K562 (cell line): Measurements from ENCODE around the gene FBLN2. TPM values are rescaled to one million over a fixed set of nuclear protein-coding genes. Genes with fewer than 3 reads are reported as not detected.
A peak's percentile ranks its signal among the peaks of the same experiment; 100 is the strongest.

Source experiments
- ATAC-seq: fragments of 200-7000 bp; cut with Tn5 transposase; 3 replicates; pipeline ENCODE4 v1.9.1; 2020; ENCODE audit warnings: moderate library complexity
- BruUV-seq: library from RNA; stranded (reverse); fragments of 400-500 nt; replicated peaks from 2 replicates; lab custom pipeline; 2021; lab: Mats Ljungman, UMichigan
- CTCF ChIA-PET: fragments of 300-600 bp; formaldehyde crosslinking; extraction: SDS; loops from one replicate; lab custom pipeline; 2021; ENCODE audit warnings: low intra/inter-chr PET ratio; lab: Yijun Ruan, JAX
- POLR2A ChIA-PET: fragments of 300-600, 350-650 bp; sonication (Branson Sonifier 250); formaldehyde crosslinking; extraction: SDS; loops from one replicate; lab custom pipeline; 2021; ENCODE audit warnings: antibody characterized with exemption, inconsistent platforms; lab: Yijun Ruan, JAX
- DNase-seq, 4 experiments: peaks; one replicate each; pipeline versions ENCODE4 v3.0.0 to v3.0.0-alpha.2; 2011 to 2018; ENCODE audit warnings: low spot score in 3 of 4, mixed read lengths in 3 of 4; ENCODE audit errors: extremely low read depth in 1 of 4
- FAIRE-seq: peaks from 2 replicates; lab custom pipeline; 2011; peaks lifted over from hg19 to GRCh38; lab: Jason Lieb, UNC
- H2AFZ ChIP-seq: 2 replicates; pipeline ENCODE4 v1.6.0; 2011; ENCODE audit warnings: low read depth, low read length, control low read depth, inconsistent platforms
- H3K27ac ChIP-seq: fragments of 200-600 bp; 3 replicates; pipeline ENCODE4 v1.8.0; 2011; ENCODE audit warnings: low read depth, mild to moderate bottlenecking, control low read depth, inconsistent platforms, low read length, moderate library complexity, mixed read lengths; ENCODE audit errors: extremely low read depth
- H3K27me3 ChIP-seq, 2 experiments: fragments of 300-600 bp in 1 of 2; 2 replicates in 1 of 2; 3 replicates in 1 of 2; pipeline versions ENCODE4 v1.6.0 to v1.8.0; 2011; ENCODE audit warnings: inconsistent platforms in 2 of 2, low read length in 2 of 2, mild to moderate bottlenecking in 1 of 2, mixed read lengths in 1 of 2, moderate library complexity in 1 of 2; ENCODE audit not compliant: control insufficient read depth in 2 of 2, insufficient read depth in 2 of 2
- H3K36me3 ChIP-seq: fragments of 300-600 bp; 3 replicates; pipeline ENCODE4 v1.8.0; 2011; ENCODE audit warnings: mild to moderate bottlenecking, low read length, inconsistent platforms; ENCODE audit not compliant: control insufficient read depth, insufficient read depth
- H3K4me1 ChIP-seq, 2 experiments: fragments of 200-600 bp in 1 of 2; replicated peaks in 1 of 2; 2 replicates in 1 of 2; 3 replicates in 1 of 2; pipeline versions ENCODE4 v1.5.1 to v1.8.0; 2011; ENCODE audit warnings: inconsistent platforms in 2 of 2, low read length in 2 of 2, mild to moderate bottlenecking in 1 of 2, mixed read lengths in 1 of 2, moderate library complexity in 1 of 2; ENCODE audit not compliant: control insufficient read depth in 2 of 2, insufficient read depth in 2 of 2
- H3K4me2 ChIP-seq: 2 replicates; pipeline ENCODE4 v1.6.1; 2011; ENCODE audit warnings: low read length, control low read depth, inconsistent platforms, mixed read lengths; ENCODE audit not compliant: insufficient read depth
- H3K4me3 ChIP-seq: fragments of 200-600 bp; sonication (generic), shearing (Covaris generic); 2 replicates; pipeline ENCODE4 v1.5.1; 2016; ENCODE audit warnings: control low read depth, inconsistent platforms
- H3K79me2 ChIP-seq: fragments of 200-600 bp; 3 replicates; pipeline ENCODE4 v1.8.0; 2011; ENCODE audit warnings: low read length, inconsistent platforms; ENCODE audit not compliant: control insufficient read depth, insufficient read depth
- H3K9ac ChIP-seq, 2 experiments: 2 replicates each; pipeline versions ENCODE4 v1.6.0 to v1.6.1; 2011; ENCODE audit warnings: low read depth in 2 of 2, low read length in 2 of 2, control low read depth in 1 of 2, inconsistent platforms in 1 of 2, mild to moderate bottlenecking in 1 of 2, mixed read lengths in 1 of 2; ENCODE audit not compliant: insufficient read depth in 1 of 2
- H3K9me1 ChIP-seq: one replicate; pipeline ENCODE4 v1.6.0; 2011; ENCODE audit warnings: inconsistent platforms, mild to moderate bottlenecking, low read length, moderate library complexity; ENCODE audit not compliant: control insufficient read depth, insufficient read depth
- H3K9me3 ChIP-seq: replicated peaks from 2 replicates; pipeline ENCODE4 v1.5.1; 2011; ENCODE audit warnings: low read depth, low read length, inconsistent platforms; ENCODE audit not compliant: control insufficient read depth, insufficient read depth
- H4K20me1 ChIP-seq: replicated peaks from 2 replicates; pipeline ENCODE4 v1.6.1; 2011; ENCODE audit warnings: low read length, inconsistent platforms, mixed read lengths; ENCODE audit not compliant: control insufficient read depth, insufficient read depth
- CREB1 ChIP-seq, 2 experiments: sonication (generic) in 1 of 2; formaldehyde crosslinking in 1 of 2; IDR thresholded peaks; 2 replicates each; pipeline versions ENCODE4 v1.6.1 to v1.8.0; 2012 to 2022; ENCODE audit warnings: inconsistent platforms in 1 of 2, mild to moderate bottlenecking in 1 of 2, missing genetic modification reagents in 1 of 2, moderate library complexity in 1 of 2
- EGR1 ChIP-seq: fragments of 450-650 bp; conservative IDR thresholded peaks from 2 replicates; pipeline ENCODE4 v1.6.1; 2017; ENCODE audit warnings: mild to moderate bottlenecking
- MTA1 ChIP-seq: fragments of 450-650 bp; IDR thresholded peaks from 2 replicates; pipeline ENCODE4 v1.6.1; 2017; ENCODE audit warnings: borderline replicate concordance
- POU5F1 ChIP-seq: fragments of 150-350 bp; IDR thresholded peaks from 2 replicates; pipeline ENCODE4 v1.6.1; 2014; ENCODE audit warnings: borderline replicate concordance, low read length, low read depth, mild to moderate bottlenecking; ENCODE audit not compliant: partially characterized antibody
- ZKSCAN1 ChIP-seq: fragments of 150-350 bp; IDR thresholded peaks from 2 replicates; pipeline ENCODE4 v1.6.1; 2016; ENCODE audit warnings: low read depth, low read length
- WGBS: fragments of 100-300 bp; shearing (Covaris generic); methylation state at CpG from one replicate; pipeline ENCODE4 v1.1.6; 2016; ENCODE audit warnings: low coverage, mixed read lengths; ENCODE audit not compliant: insufficient coverage; ENCODE audit errors: missing lambda C conversion rate; 5-methylcytosine and 5-hydroxymethylcytosine counted together
- in situ Hi-C: fragments of 300-500 bp; cut with MboI; formaldehyde crosslinking; loops from 4 replicates; pipeline ENCODE4 v1.15.0; 2018; ENCODE audit warnings: inconsistent platforms, mixed read lengths
- intact Hi-C: fragments of 100-400 bp; cut with micrococcal nuclease; formaldehyde crosslinking; loops from 2 replicates; pipeline ENCODE4 v1.14.2; 2022
- polyA plus RNA-seq, 8 experiments: library from polyadenylated mRNA; depleted of rRNA in 4 of 8; stranded (reverse) in 5 of 8; unstranded in 3 of 8; fragments of >200 nt; fragmentation: Nextera tagmentation in 2 of 8; fragmentation: Illumina TruSeq in 1 of 8; extraction: Ambion mirVana in 2 of 8; extraction: Trizol in 1 of 8; gene quantifications; 2 replicates each; pipeline versions ENCODE4 v1.2.1 to v1.2.3, GENCODE V29; 2011 to 2014; ENCODE audit warnings: inconsistent platforms in 1 of 8, missing spikeins in 1 of 8
- total RNA-seq, 7 experiments: library from RNA; depleted of rRNA in 6 of 7; stranded (reverse); fragments of >200 nt in 6 of 7; fragmentation: Illumina TruSeq in 2 of 7; extraction: Trizol in 2 of 7; gene quantifications; 2 replicates each; pipeline versions ENCODE4 v1.2.1 to v1.2.3, GENCODE V29; 2011 to 2021; ENCODE audit warnings: low replicate concordance in 1 of 7

FBLN2 gene
- total and polyA plus RNA-seq, 9 of the 15 experiments (the other 6 are each of a cell fraction or from before 2014, with no cell fraction given) = 0.03 to 0.10 (median 0.04) TPM; not detected in 6

- 0 out of 2 replicates have a peak, but pooled peaks have one; percentile 13 for TF ChIP-seq ZKSCAN1
- TF ChIP-seq MTA1 = no peak
- no peak for TF ChIP-seq CREB1 (IDR thresholded peaks at IDR 0.05)
- no peak for TF ChIP-seq CREB1 (CRISPR knock-in tag; IDR thresholded peaks at IDR 0.05)
- no peak for TF ChIP-seq POU5F1
- TF ChIP-seq EGR1 = peak; percentile 20; the same call in 1 of the 2 replicates
- TF ChIP-seq, all 486 proteins: peak for 2
- Histone ChIP-seq H3K27me3 (peaks cover 71 to 91% of the 10 kb centered on the region in 2 experiments), H3K9me1 (no peaks in the 10 kb centered on the region), H2AFZ (no peak overlapping the region), H3K79me2 (no peaks in the 10 kb centered on the region), H4K20me1 (peaks cover 20% of the 10 kb centered on the region; the same call in 1 of the 2 replicates), H3K27ac (no peak overlapping the region), H3K36me3 (no peaks in the 10 kb centered on the region), H3K9me3 (no peaks in the 10 kb centered on the region), H3K4me1 (peaks cover 0 to 20% of the 10 kb centered on the region in 2 experiments; a peak in 2 of 5 replicates), H3K4me2 (no peak overlapping the region), H3K9ac (no peak overlapping the region), H3K4me3 (no peak overlapping the region)
- ChIA-PET POLR2A (interaction anchor here (0.5 to 1.1 kb wide), 7 partner anchors 11 to 364 kb away, joined by 3 to 5 read pairs (median 3); no protein-coding TSS in a partner anchor), CTCF (no interaction called here)
- in situ Hi-C loops = no loop called here
- intact Hi-C loops = no loop called here
- WGBS = 10% methylated on average over 26 of the region's 26 CpGs
- DNase-seq = no peak
- BruUV-seq = no TSS peak
- no peak for FAIRE-seq
- no peak for ATAC-seq
Measured at GRCh38 chr3:13515786-13516759, 32.9 kb upstream of the FBLN2 start.
